ENCODE results near the gene ITPRIPL2.

DNA sequence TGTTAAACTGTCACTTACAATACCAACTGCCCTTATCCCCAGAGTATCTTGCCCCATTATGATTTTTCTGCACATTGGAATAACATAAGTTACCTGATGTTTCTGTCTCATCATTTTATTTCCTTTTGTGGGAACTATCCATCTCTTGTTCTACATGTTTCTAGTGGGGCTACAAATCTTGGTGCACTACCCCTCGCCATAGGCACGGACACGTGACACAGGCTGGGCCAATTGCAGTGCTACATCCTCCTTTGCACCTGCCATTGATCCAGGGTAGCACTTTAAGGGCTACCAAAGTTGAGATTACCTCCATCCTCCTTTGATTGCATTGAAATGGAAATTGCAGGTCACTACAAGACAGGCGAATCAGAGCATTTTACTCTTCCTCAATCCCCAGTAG is 40.1 kb downstream of the ITPRIPL2 start:
- TF ChIP-seq BHLHE40 (IDR thresholded peaks at IDR 0.05; ENCODE audit: borderline replicate concordance) (no peak), ELF4 (IDR thresholded peaks at IDR 0.05) (no peak), FOXK2 (IDR thresholded peaks at IDR 0.05) (no peak), FOXM1 (IDR thresholded peaks at IDR 0.05; ENCODE audit: borderline replicate concordance) (peak; percentile 36; the same call in 1 of the 2 replicates), HDGF (IDR thresholded peaks at IDR 0.05; ENCODE audit: borderline replicate concordance) (no peak), ZNF384 (IDR thresholded peaks at IDR 0.05) (no peak), L3MBTL2 (conservative IDR thresholded peaks at IDR 0.05) (peak; percentile 69)
